IPS-15b (cell line): ENCODE results near the gene PFDN1.
"Not testable (repeated sequence)": the region's sequence is repeated elsewhere in the genome, so short reads cannot be mapped to it uniquely, and the experiment has no call there.

Source experiments
- H3K27me3 ChIP-seq: one replicate; pipeline ENCODE4 v1.6.1; 2013; ENCODE audit warnings: low read length; ENCODE audit not compliant: control insufficient read depth, insufficient read depth
- H3K36me3 ChIP-seq: one replicate; pipeline ENCODE4 v1.6.1; 2013; ENCODE audit warnings: low read length; ENCODE audit not compliant: control insufficient read depth, insufficient read depth
- H3K4me1 ChIP-seq: one replicate; pipeline ENCODE4 v1.6.1; 2013; ENCODE audit warnings: mild to moderate bottlenecking, low read length; ENCODE audit not compliant: control insufficient read depth, insufficient read depth
- H3K4me3 ChIP-seq: one replicate; pipeline ENCODE4 v1.5.1; 2013; ENCODE audit warnings: low read depth, low read length
- H3K9ac ChIP-seq: one replicate; pipeline ENCODE4 v1.6.1; 2013; ENCODE audit warnings: low read depth, mild to moderate bottlenecking, low read length
- H3K9me3 ChIP-seq: one replicate; pipeline ENCODE4 v1.6.1; 2013; ENCODE audit warnings: mild to moderate bottlenecking, low read length; ENCODE audit not compliant: control insufficient read depth, insufficient read depth

The PFDN1 gene

DNA sequence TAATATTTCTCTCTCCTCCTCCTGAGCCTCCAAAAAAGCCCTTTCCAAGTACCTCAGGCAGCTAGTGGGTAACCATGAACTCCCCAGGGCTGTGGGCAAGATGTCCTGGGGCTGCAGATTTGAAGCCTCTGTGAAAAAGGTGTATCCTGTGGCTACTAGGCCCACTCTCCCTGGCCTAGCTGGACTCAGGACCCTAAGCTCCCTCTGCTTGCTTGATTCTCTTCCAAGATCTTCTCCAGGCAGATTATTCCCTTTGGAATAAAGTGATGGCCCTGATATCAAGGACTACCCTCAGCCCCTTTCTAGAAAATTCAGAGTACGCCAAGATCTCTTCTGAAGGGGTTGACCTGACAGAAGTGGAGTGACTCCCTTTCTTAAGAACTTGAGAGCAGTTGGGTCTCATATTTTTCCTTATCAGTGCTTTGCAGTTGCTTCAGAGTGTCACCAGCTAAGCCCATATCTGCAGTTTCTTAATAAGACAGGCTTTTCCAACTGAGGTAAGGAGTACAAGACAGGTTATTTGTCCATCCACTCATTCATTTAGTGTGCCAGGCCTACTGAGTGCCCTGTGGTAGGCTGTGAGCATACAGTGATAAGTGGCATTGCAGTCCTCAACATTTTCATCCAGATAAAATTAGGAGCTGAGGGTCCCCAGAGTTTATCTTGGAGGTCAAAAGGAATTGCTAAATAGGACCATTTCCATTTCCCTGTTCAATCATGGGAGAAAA is 85.4 kb downstream of the PFDN1 start:
- Histone ChIP-seq H3K36me3 (no peaks in the 10 kb centered on the region), H3K9ac (no peak overlapping the region), H3K4me3 (no peak overlapping the region), H3K27me3 (no peaks in the 10 kb centered on the region), H3K4me1 (peaks cover 6% of the 10 kb centered on the region), H3K9me3 (no peaks in the 10 kb centered on the region)

DNA sequence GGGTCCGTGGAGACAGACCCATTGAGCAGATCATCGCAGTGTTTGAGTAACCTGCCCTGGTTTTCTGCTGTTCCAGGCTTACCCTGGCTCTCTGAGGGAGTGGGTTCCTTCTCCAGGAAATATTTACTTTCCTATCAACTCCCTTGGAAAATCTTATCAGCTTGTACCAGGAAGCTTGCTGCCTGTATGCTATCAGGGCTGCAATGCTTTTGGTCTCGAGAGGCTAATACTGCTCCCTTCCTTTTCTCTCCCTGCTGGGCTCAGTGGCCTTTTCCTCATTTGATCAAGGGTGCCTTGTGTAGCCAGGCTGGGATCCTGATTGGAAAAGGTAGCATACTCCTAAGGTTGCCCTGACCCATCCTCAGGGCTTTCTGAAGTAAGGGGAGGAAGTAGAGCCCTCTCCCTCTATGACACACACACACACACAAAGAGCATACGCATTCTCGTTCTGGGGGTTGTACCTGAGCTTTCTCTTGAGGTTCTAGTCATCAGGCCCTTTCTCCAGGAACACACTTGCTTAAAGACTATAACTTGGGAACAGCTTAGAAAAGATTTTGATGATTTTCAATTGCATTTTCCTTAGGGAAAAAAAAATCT is 86.3 kb downstream of the PFDN1 start:
- H3K9me3 ChIP-seq, result no peaks in the 10 kb centered on the region
- no peaks in the 10 kb centered on the region for H3K27me3 ChIP-seq
- H3K4me3 ChIP-seq, result no peak overlapping the region
- no peak overlapping the region for H3K9ac ChIP-seq
- peaks cover 6% of the 10 kb centered on the region for H3K4me1 ChIP-seq
- no peaks in the 10 kb centered on the region for H3K36me3 ChIP-seq

DNA sequence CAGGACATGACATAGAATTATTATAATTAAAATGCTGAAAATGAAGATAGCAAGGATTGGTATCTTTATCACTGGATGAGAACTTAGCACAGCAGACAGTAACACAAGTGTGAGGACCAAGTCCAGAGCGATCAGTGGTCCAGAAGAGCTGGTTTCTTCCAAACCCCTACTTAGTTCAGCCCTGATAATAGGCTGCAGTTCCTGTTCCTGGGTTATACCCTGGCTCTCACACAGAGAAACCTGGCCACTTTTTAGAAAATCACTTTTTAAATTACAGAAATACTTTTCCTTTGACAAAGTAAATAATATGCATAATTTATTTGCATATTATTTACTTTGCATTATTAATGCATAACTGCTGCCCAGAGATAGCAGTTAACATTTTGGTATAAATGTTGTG is 87.6 kb downstream of the PFDN1 start:
- no peak overlapping the region for H3K9ac ChIP-seq
- H3K36me3 ChIP-seq, result no peaks in the 10 kb centered on the region
- no peaks in the 10 kb centered on the region for H3K27me3 ChIP-seq
- H3K4me1 ChIP-seq, result peaks cover 6% of the 10 kb centered on the region
- H3K9me3 ChIP-seq, result no peaks in the 10 kb centered on the region
- H3K4me3 ChIP-seq, result no peak overlapping the region

DNA sequence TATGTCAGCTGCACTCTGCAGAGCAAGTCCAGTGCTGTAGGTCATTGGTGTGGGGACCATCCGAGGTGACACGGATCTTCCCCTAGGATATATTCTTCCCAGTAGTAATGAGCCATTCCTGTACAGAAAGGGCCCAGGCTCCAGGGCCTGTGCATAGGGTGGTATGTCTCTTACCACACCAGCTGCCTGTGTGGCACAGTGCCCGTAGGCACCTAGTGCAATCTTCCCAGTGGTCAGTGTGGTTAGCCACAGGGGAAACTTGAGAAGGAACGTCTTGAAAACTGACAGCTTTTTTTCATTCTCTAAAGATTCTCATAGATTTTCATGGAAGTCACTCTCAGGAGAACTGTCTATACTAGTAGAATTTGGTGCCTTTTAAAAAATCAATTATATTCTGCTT is 88.1 kb downstream of the PFDN1 start:
- Histone ChIP-seq H3K4me1 (peaks cover 6% of the 10 kb centered on the region), H3K27me3 (no peaks in the 10 kb centered on the region), H3K4me3 (no peak overlapping the region), H3K36me3 (no peaks in the 10 kb centered on the region), H3K9me3 (no peaks in the 10 kb centered on the region), H3K9ac (no peak overlapping the region)

DNA sequence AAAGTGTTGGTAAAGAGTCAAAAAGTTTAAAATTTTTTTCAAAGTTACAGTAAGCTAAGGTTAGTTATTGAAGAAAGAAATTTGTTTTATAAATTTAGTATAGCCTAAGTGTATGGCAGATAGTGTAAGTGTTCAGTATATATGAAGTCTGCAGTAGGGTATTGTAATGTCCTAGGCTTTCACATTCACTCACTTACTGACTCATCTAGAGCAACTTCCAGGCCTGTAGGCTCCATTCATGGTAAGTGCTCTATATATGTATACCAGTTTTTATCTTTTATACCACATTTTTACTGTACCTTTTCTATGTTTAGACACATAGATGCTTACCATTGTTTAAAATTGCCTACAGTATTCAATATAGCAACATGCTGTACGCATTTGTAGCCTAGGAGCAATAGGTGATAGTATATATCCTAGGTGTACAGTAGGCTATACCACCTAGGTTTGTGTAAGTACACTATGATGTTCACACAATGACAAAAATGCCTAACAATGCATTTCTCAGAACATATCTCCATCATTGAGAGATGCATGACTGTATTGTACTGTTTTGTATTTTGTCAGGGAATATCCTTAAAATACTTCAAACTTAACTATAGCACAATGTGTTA is 89.4 kb downstream of the PFDN1 start:
- no peak overlapping the region for H3K9ac ChIP-seq
- H3K4me3 ChIP-seq, result no peak overlapping the region
- no peaks in the 10 kb centered on the region for H3K36me3 ChIP-seq
- H3K27me3 ChIP-seq, result no peaks in the 10 kb centered on the region
- H3K9me3 ChIP-seq, result no peaks in the 10 kb centered on the region
- peaks cover 6% of the 10 kb centered on the region for H3K4me1 ChIP-seq

DNA sequence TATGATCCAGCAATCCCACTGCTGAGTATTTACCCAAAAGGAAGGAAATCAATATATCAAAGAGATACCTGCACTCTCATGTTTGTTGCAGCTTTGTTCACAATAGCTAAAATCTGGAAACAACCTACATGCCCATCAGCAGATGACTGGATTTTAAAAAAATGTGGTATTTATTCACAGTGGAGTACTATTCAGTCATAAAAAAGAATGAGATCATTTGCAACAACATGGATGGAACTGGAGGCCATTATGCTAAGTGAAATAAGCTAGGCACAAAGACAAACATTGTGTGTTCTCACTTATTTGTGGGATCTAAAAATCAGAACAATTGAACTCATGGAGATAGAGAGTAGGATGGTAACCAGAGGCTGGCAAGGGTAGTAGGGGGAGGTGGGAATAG is 94.8 kb downstream of the PFDN1 start:
- no peaks in the 10 kb centered on the region for H3K9me3 ChIP-seq
- no peaks in the 10 kb centered on the region for H3K4me1 ChIP-seq

DNA sequence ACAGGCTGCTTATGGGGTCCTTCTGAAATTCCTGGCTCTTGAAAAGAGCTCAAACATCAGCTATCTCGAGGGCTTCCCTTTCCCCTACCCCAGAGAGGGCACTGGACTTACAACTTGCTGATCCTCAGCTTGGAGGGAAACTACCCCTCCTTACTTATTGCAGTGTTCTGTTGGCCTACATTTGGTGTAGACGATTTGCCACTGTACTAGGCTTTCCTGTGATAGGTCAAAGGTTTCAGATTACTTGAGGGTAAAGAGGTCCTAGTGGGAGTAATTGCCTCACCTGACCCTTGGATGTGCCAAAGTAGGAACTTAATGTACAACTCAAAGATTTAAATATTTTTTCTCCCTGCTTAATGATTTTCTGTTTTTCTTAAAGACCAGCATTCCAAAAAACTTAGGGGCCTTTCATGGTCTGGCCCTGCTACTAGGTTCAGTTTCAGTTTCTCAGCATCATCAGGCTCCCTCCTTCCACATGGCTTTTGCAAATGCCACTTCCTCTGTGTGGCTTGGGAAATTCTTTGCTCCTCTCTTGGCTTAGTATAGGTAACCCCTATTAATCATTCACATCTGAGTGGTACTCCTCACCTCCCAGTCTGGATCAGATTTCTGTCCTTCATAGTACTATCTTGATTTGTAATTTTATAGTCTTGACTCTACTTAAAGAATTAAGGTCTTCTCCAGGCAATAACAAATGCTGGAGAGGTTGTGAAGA is 95.5 kb downstream of the PFDN1 start:
- Histone ChIP-seq H3K9ac (no peak overlapping the region), H3K9me3 (no peaks in the 10 kb centered on the region), H3K36me3 (no peaks in the 10 kb centered on the region), H3K4me1 (no peaks in the 10 kb centered on the region), H3K27me3 (no peaks in the 10 kb centered on the region), H3K4me3 (no peak overlapping the region)

More for the DNA sequence above, 94.8 kb downstream of the PFDN1 start:
- H3K9ac ChIP-seq, result no peak overlapping the region
- H3K4me3 ChIP-seq, result no peak overlapping the region
- H3K27me3 ChIP-seq, result no peaks in the 10 kb centered on the region
- no peaks in the 10 kb centered on the region for H3K36me3 ChIP-seq

DNA sequence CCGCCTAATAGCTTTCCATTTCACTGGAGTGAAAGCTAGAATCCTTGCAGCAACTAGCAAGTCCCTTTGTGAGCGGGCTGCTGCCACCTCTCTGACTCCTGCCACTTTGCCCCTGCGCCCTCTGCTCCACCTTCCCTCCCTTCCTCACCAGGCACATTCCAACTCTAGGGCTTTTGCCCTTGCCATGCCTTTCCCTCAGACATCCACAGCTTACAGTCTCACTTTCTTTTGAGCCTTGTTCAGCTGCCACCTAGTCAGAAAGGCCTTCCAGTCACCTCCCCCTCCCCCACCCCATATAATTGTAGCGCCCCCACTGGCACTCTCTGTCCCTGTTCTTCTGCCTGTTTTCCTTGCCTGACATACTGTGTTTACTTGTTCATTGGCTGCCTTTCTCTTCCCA is 96.9 kb downstream of the PFDN1 start:
- Histone ChIP-seq H3K9ac (no peak overlapping the region), H3K9me3 (no peaks in the 10 kb centered on the region), H3K27me3 (no peaks in the 10 kb centered on the region), H3K4me1 (no peaks in the 10 kb centered on the region), H3K36me3 (no peaks in the 10 kb centered on the region), H3K4me3 (no peak overlapping the region)

DNA sequence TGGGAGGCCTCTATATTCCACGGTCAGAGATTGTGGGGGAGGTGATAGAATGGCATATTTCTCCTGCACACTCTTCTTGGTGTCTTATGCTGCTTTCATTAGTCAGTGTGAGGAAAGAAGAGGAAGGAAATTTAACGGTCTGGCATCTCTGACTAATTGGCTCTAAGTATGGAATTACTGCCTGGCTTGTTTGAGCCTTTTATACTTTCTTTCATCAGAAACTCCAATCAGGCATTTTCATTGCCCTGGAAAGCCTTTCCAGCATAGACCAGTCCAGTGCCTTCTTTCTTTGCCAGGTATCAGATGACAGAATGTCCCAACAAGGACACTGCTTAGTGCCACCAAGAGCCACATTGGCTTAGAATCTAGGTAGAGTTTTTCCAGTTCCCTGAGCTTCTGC is 97.7 kb downstream of the PFDN1 start:
- Histone ChIP-seq H3K4me1 (no peaks in the 10 kb centered on the region), H3K9ac (no peak overlapping the region), H3K4me3 (no peak overlapping the region), H3K27me3 (no peaks in the 10 kb centered on the region), H3K36me3 (no peaks in the 10 kb centered on the region), H3K9me3 (no peaks in the 10 kb centered on the region)

DNA sequence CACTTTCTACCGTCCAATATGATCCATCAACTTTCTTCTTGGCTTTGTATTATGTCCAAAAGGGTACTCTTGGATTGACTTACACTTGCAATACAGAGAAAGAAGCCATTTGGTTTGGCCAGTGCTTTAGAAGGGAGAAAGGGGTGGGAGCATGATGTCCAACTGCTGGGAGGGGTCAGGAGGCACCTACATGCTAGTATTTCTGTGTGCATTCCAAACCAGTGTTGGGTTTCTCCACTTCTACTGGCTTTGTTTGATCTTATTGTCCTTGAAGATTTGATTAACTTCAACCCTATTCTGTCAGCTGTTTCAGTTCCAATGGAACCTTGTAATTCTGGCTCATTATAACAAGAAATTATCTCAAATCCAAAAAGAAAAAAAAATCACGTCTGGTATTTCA is 100.3 kb downstream of the PFDN1 start:
- Histone ChIP-seq H3K9me3 (no peaks in the 10 kb centered on the region), H3K4me3 (no peak overlapping the region), H3K27me3 (no peaks in the 10 kb centered on the region), H3K9ac (no peak overlapping the region), H3K4me1 (no peaks in the 10 kb centered on the region), H3K36me3 (no peaks in the 10 kb centered on the region)

DNA sequence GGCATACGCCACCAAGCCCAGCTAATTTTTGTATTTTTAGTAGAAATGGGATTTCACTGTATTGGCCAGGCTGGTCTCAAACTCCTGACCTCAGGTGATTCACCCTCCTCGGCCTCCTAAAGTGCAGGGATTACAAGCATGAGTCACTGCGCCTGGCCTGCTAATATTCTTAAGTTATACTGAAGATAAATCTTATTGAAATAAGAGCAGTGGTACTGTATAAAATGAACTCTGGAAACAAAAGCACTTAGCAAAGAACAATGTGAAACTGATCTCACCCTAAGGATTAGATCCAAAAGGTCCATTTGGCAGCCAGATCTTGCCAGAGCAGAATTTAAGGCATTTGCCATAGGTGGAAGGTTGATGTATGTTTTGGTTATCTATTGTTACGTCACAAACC is 100.8 kb downstream of the PFDN1 start:
- no peak overlapping the region for H3K4me3 ChIP-seq
- no peaks in the 10 kb centered on the region for H3K4me1 ChIP-seq
- no peaks in the 10 kb centered on the region for H3K27me3 ChIP-seq
- H3K9me3 ChIP-seq, result no peaks in the 10 kb centered on the region
- no peak overlapping the region for H3K9ac ChIP-seq
- H3K36me3 ChIP-seq, result no peaks in the 10 kb centered on the region

DNA sequence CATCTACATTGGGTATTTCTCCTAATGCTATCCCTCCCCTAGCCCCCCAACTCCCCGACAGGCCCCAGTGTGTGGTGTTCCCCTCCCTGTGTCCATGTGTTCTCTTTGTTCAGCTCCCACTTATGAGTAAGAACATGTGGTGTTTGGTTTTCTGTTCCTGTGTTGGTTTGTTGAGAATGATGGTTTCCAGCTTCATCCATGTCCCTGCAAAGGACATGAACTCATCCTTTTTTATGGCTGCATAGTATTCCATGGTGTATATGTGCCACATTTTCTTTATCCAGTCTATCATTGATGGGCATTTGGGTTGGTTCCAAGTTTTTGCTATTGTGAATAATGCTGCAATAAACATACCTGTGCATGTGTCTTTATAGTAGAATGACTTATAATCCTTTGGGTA is 104.0 kb downstream of the PFDN1 start:
- H3K9me3 ChIP-seq, H3K4me3 ChIP-seq, H3K9ac ChIP-seq, H3K27me3 ChIP-seq, H3K4me1 ChIP-seq, H3K36me3 ChIP-seq: not testable (repeated sequence)
